SK-N-SH treated with all-trans-retinoic acid at 6 μM for 48 hours (cell line): ENCODE data around the gene EBLN2.

Experiments used
- ATAC-seq: fragments of 200-7000 bp; cut with Tn5 transposase; 3 replicates; pipeline ENCODE4 v1.9.1; 2020; ENCODE audit warnings: mild to moderate bottlenecking, moderate library complexity
- ARNTL ChIP-seq: fragments of 450-650 bp; formaldehyde crosslinking; IDR thresholded peaks from 2 replicates; pipeline ENCODE4 v1.5.0; 2020; ENCODE audit warnings: low read depth, mild to moderate bottlenecking, moderate library complexity, borderline replicate concordance
- BACH2 ChIP-seq: fragments of 250-450 bp; sonication (Bioruptor Pico); IDR thresholded peaks from 2 replicates; pipeline ENCODE4 v1.9.0; 2021; ENCODE audit warnings: mild to moderate bottlenecking, borderline replicate concordance
- CREB5 ChIP-seq: fragments of 250-450 bp; sonication (Bioruptor Pico); IDR thresholded peaks from 2 replicates; pipeline ENCODE4 v1.5.1; 2020; ENCODE audit warnings: low read depth, mild to moderate bottlenecking, moderate library complexity
- CSDC2 ChIP-seq: fragments of 250-450 bp; sonication (Bioruptor Pico); IDR thresholded peaks from 2 replicates; pipeline ENCODE4 v1.5.0; 2020; ENCODE audit warnings: mild to moderate bottlenecking, moderate library complexity
- CSRNP3 ChIP-seq: fragments of 250-450 bp; sonication (Bioruptor Pico); IDR thresholded peaks from 2 replicates; pipeline ENCODE4 v1.5.1; 2021; ENCODE audit warnings: mild to moderate bottlenecking, moderate library complexity
- ESRRG ChIP-seq: fragments of 250-450 bp; sonication (Bioruptor Pico); IDR thresholded peaks from 2 replicates; pipeline ENCODE4 v1.6.1; 2021; ENCODE audit warnings: mild to moderate bottlenecking
- GLIS3 ChIP-seq: fragments of 250-450 bp; sonication (Bioruptor Pico); IDR thresholded peaks from 2 replicates; pipeline ENCODE4 v1.5.0; 2020; ENCODE audit warnings: mild to moderate bottlenecking, moderate library complexity
- ISL1 ChIP-seq: fragments of 250-450 bp; sonication (Bioruptor Pico); IDR thresholded peaks from 2 replicates; pipeline ENCODE4 v2.1.2; 2022; ENCODE audit warnings: mild to moderate bottlenecking, moderate library complexity
- OSR1 ChIP-seq: fragments of 250-450 bp; sonication (Bioruptor Pico); IDR thresholded peaks from 2 replicates; pipeline ENCODE4 v1.8.0; 2022; ENCODE audit warnings: moderate library complexity, mild to moderate bottlenecking, inconsistent platforms
- PATZ1 ChIP-seq: fragments of 250-450 bp; sonication (Bioruptor Pico); IDR thresholded peaks from 2 replicates; pipeline ENCODE4 v1.8.0; 2020; ENCODE audit warnings: mild to moderate bottlenecking, moderate library complexity, borderline replicate concordance
- POU6F1 ChIP-seq: fragments of 250-450 bp; sonication (Bioruptor Pico); IDR thresholded peaks from 2 replicates; pipeline ENCODE4 v1.8.0; 2021; ENCODE audit warnings: low read depth, mild to moderate bottlenecking, moderate library complexity, borderline replicate concordance
- PPARA ChIP-seq: fragments of 250-450 bp; sonication (Bioruptor Pico); IDR thresholded peaks from 2 replicates; pipeline ENCODE4 v1.5.0; 2020; ENCODE audit warnings: mild to moderate bottlenecking, borderline replicate concordance
- RARB ChIP-seq: fragments of 250-450 bp; sonication (Bioruptor Pico); IDR thresholded peaks from 2 replicates; pipeline ENCODE4 v1.8.0; 2021; ENCODE audit warnings: mild to moderate bottlenecking, moderate library complexity
- SNAI2 ChIP-seq: fragments of 250-450 bp; sonication (Bioruptor Pico); IDR thresholded peaks from 2 replicates; pipeline ENCODE4 v1.5.0; 2020; ENCODE audit warnings: mild to moderate bottlenecking, moderate library complexity
- TCF4 ChIP-seq: fragments of 250-450 bp; sonication (Bioruptor Pico); IDR thresholded peaks from 2 replicates; pipeline ENCODE4 v1.8.0; 2021; ENCODE audit warnings: mild to moderate bottlenecking, moderate library complexity, borderline replicate concordance
- TOX ChIP-seq: fragments of 250-450 bp; sonication (Bioruptor Pico); IDR thresholded peaks from 2 replicates; pipeline ENCODE4 v1.8.0; 2021; ENCODE audit warnings: mild to moderate bottlenecking, moderate library complexity, borderline replicate concordance
- TSHZ2 ChIP-seq: fragments of 250-450 bp; sonication (Bioruptor Pico); IDR thresholded peaks from 2 replicates; pipeline ENCODE4 v1.5.0; 2020; ENCODE audit warnings: mild to moderate bottlenecking, moderate library complexity
- ZC3H10 ChIP-seq: fragments of 250-450 bp; sonication (Bioruptor Pico); IDR thresholded peaks from 2 replicates; pipeline ENCODE4 v1.5.1; 2021; ENCODE audit warnings: mild to moderate bottlenecking, moderate library complexity
- ZFP3 ChIP-seq: fragments of 250-450 bp; sonication (Bioruptor Pico); IDR thresholded peaks from 2 replicates; pipeline ENCODE4 v1.5.0; 2020; ENCODE audit warnings: mild to moderate bottlenecking, moderate library complexity
- ZFP30 ChIP-seq: fragments of 450-650 bp; formaldehyde crosslinking; IDR thresholded peaks from 2 replicates; pipeline ENCODE4 v1.5.0; 2022; ENCODE audit warnings: mild to moderate bottlenecking, moderate library complexity
- ZNF565 ChIP-seq: fragments of 450-650 bp; formaldehyde crosslinking; conservative IDR thresholded peaks from 2 replicates; pipeline ENCODE4 v1.5.0; 2020; ENCODE audit warnings: low read depth, mild to moderate bottlenecking, moderate library complexity
- ZNF8 ChIP-seq: fragments of 450-650 bp; formaldehyde crosslinking; IDR thresholded peaks from 2 replicates; pipeline ENCODE4 v1.5.0; 2020; ENCODE audit warnings: mild to moderate bottlenecking, moderate library complexity

EBLN2 gene

GRCh38 chr3:73052857-73053256 is 8.6 kb upstream of the EBLN2 start (continued):
- TF ChIP-seq POU6F1 (CRISPR knock-in tag), result no peak
- no peak for TF ChIP-seq GLIS3 (CRISPR knock-in tag)
- TF ChIP-seq RARB, result no peak
- no peak for TF ChIP-seq BACH2 (CRISPR knock-in tag)
- no peak for TF ChIP-seq CSRNP3 (CRISPR knock-in tag)
- no peak for TF ChIP-seq ARNTL (CRISPR knock-in tag)

GRCh38 chr3:73055583-73055982 is 5.9 kb upstream of the EBLN2 start:
- TF ChIP-seq ARNTL (CRISPR knock-in tag) (no peak), ZFP3 (CRISPR knock-in tag) (no peak), BACH2 (CRISPR knock-in tag) (no peak), CREB5 (CRISPR knock-in tag) (no peak), TCF4 (CRISPR knock-in tag) (no peak), ESRRG (CRISPR knock-in tag) (no peak), RARB (no peak), SNAI2 (CRISPR knock-in tag) (no peak), PPARA (CRISPR knock-in tag) (no peak), OSR1 (CRISPR knock-in tag) (no peak), PATZ1 (CRISPR knock-in tag) (no peak), ZNF565 (no peak), ZNF8 (CRISPR knock-in tag) (no peak), TSHZ2 (CRISPR knock-in tag) (no peak), POU6F1 (CRISPR knock-in tag) (no peak), TOX (CRISPR knock-in tag) (no peak), ZFP30 (no peak), ISL1 (CRISPR knock-in tag) (no peak), CSDC2 (no peak), ZC3H10 (CRISPR knock-in tag) (no peak)
- TF ChIP-seq, all 23 proteins: peak for 0
- peak; percentile 35; the same call in 2 of the 3 replicates for ATAC-seq
